ENCODE measurements around the gene PSD4.

PSD4 gene

GRCh38 chr2:113142290-113142689 lies 31.5 kb upstream of the PSD4 start:
- H3K9ac ChIP-seq: no peak overlapping the region
- peaks cover 4% of the 10 kb centered on the region for H3K4me1 ChIP-seq (ENCODE audit: low read depth, poor library complexity, severe bottlenecking)
- no peak overlapping the region for H3K4me2 ChIP-seq
- no peaks in the 10 kb centered on the region for H3K36me3 ChIP-seq (ENCODE audit: insufficient read depth)
- H2AFZ ChIP-seq (ENCODE audit: low read depth): no peak overlapping the region
- TF ChIP-seq CTCF (conservative IDR thresholded peaks at IDR 0.05; ENCODE audit: low read depth, low read length): no peak
- H3K27me3 ChIP-seq (ENCODE audit: insufficient read depth, low read depth): no peaks in the 10 kb centered on the region
- no peaks in the 10 kb centered on the region for H4K20me1 ChIP-seq (ENCODE audit: insufficient read depth)
- no peak overlapping the region for H3K4me3 ChIP-seq (IDR thresholded peaks at IDR 0.05; ENCODE audit: insufficient read depth, low read depth, low read length)
- no peak overlapping the region for H3K27ac ChIP-seq
- H3K79me2 ChIP-seq (ENCODE audit: insufficient read depth, low read depth): no peaks in the 10 kb centered on the region

GRCh38 chr2:113144259-113144658 lies 29.5 kb upstream of the PSD4 start:
- no peak overlapping the region for H3K4me3 ChIP-seq (IDR thresholded peaks at IDR 0.05; ENCODE audit: insufficient read depth, low read depth, low read length)
- no peak overlapping the region for H3K27ac ChIP-seq
- no peaks in the 10 kb centered on the region for H4K20me1 ChIP-seq (ENCODE audit: insufficient read depth)
- no peaks in the 10 kb centered on the region for H3K27me3 ChIP-seq (ENCODE audit: insufficient read depth, low read depth)
- H3K79me2 ChIP-seq (ENCODE audit: insufficient read depth, low read depth): no peaks in the 10 kb centered on the region
- no peak for TF ChIP-seq CTCF (conservative IDR thresholded peaks at IDR 0.05; ENCODE audit: low read depth, low read length)
- H3K9ac ChIP-seq: no peak overlapping the region
- no peak overlapping the region for H3K4me2 ChIP-seq
- H3K4me1 ChIP-seq (ENCODE audit: low read depth, poor library complexity, severe bottlenecking): no peaks in the 10 kb centered on the region
- no peak overlapping the region for H2AFZ ChIP-seq (ENCODE audit: low read depth)
- no peaks in the 10 kb centered on the region for H3K36me3 ChIP-seq (ENCODE audit: insufficient read depth)

- no peak overlapping the region for H3K9ac ChIP-seq
- no peak overlapping the region for H3K4me2 ChIP-seq
- H3K79me2 ChIP-seq (ENCODE audit: insufficient read depth, low read depth): no peaks in the 10 kb centered on the region
- no peaks in the 10 kb centered on the region for H3K36me3 ChIP-seq (ENCODE audit: insufficient read depth)
- H4K20me1 ChIP-seq (ENCODE audit: insufficient read depth): no peaks in the 10 kb centered on the region
- no peaks in the 10 kb centered on the region for H3K4me1 ChIP-seq (ENCODE audit: low read depth, poor library complexity, severe bottlenecking)
- H3K4me3 ChIP-seq (IDR thresholded peaks at IDR 0.05; ENCODE audit: insufficient read depth, low read depth, low read length): no peak overlapping the region
- no peak overlapping the region for H3K27ac ChIP-seq
- no peaks in the 10 kb centered on the region for H3K27me3 ChIP-seq (ENCODE audit: insufficient read depth, low read depth)
- no peak overlapping the region for H2AFZ ChIP-seq (ENCODE audit: low read depth)
- no peak for TF ChIP-seq CTCF (conservative IDR thresholded peaks at IDR 0.05; ENCODE audit: low read depth, low read length)
Observed at GRCh38 chr2:113148606-113149552, 24.9 kb upstream of the PSD4 start.

- H3K9ac ChIP-seq: no peak overlapping the region
- H3K36me3 ChIP-seq (ENCODE audit: insufficient read depth): no peaks in the 10 kb centered on the region
- no peaks in the 10 kb centered on the region for H3K79me2 ChIP-seq (ENCODE audit: insufficient read depth, low read depth)
- no peak for TF ChIP-seq CTCF (conservative IDR thresholded peaks at IDR 0.05; ENCODE audit: low read depth, low read length)
- H3K4me3 ChIP-seq (IDR thresholded peaks at IDR 0.05; ENCODE audit: insufficient read depth, low read depth, low read length): no peak overlapping the region
- no peak overlapping the region for H2AFZ ChIP-seq (ENCODE audit: low read depth)
- H4K20me1 ChIP-seq (ENCODE audit: insufficient read depth): no peaks in the 10 kb centered on the region
- no peaks in the 10 kb centered on the region for H3K27me3 ChIP-seq (ENCODE audit: insufficient read depth, low read depth)
- no peak overlapping the region for H3K4me2 ChIP-seq
- H3K4me1 ChIP-seq (ENCODE audit: low read depth, poor library complexity, severe bottlenecking): no peaks in the 10 kb centered on the region
- H3K27ac ChIP-seq: no peak overlapping the region
Observed at GRCh38 chr2:113149553-113150257, 24.1 kb upstream of the PSD4 start.

All from KMS-11 (cell line).